ENCODE data around the gene NHSL2. TPM values are rescaled to one million over a fixed set of nuclear protein-coding genes. Genes with fewer than 3 reads are reported as not detected.
A peak's percentile ranks its signal among the peaks of the same experiment; 100 is the strongest.

Gene NHSL2
- total RNA-seq, 1 experiment from 2014 or later, result 0.07 TPM

DNA sequence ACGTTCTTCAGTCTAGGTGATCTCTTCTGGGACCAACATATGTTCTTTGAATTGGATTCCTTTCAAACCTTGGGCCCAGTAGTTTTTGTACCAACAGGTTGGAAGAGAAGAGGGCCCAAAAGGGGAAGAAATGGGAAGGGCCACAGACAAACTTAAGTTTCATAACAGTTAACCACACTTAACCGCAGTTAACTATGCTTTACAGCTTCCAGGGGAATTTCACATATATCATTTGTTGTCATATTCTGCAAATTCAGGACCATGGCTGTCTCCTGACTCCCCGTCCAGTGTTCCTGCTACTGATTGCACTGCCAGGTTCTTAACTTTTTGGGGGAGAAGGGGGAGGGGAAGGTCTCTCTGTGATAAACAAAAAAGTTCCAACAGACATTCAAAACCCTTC lies 186.5 kb downstream of the NHSL2 start:
- Histone ChIP-seq H2AFZ (ENCODE audit: low read length) (no peak overlapping the region), H3K4me2 (ENCODE audit: low read length) (no peak overlapping the region), H3K4me1 (ENCODE audit: insufficient read depth, low read length) (no peaks in the 10 kb centered on the region), H3K27me3 (ENCODE audit: low read length) (no peaks in the 10 kb centered on the region), H3K9me2 (replicated peaks; ENCODE audit: low read length) (no peaks in the 10 kb centered on the region), H3K4me3 (ENCODE audit: low read length) (no peak overlapping the region), H3K36me3 (ENCODE audit: low read depth, low read length) (no peaks in the 10 kb centered on the region), H3F3A (ENCODE audit: low read length, unreplicated experiment) (no peaks in the 10 kb centered on the region), H3K9ac (ENCODE audit: low read length) (no peak overlapping the region), H4K20me1 (ENCODE audit: low read length) (no peaks in the 10 kb centered on the region), H3K27ac (ENCODE audit: low read length) (no peak overlapping the region), H3K79me2 (ENCODE audit: low read length) (no peaks in the 10 kb centered on the region), H3K9me3 (ENCODE audit: low read length) (no peaks in the 10 kb centered on the region)
- BruUV-seq (replicated peaks), result no TSS peak
- intact Hi-C loops (cut with micrococcal nuclease), result no loop called here
- POLR2A ChIA-PET (ENCODE audit: unreplicated experiment), result no interaction called here
- ATAC-seq (no peak), DNase-seq (no peak)
- CTCF ChIA-PET, result no interaction called here
- TF ChIP-seq, protein P1, sequence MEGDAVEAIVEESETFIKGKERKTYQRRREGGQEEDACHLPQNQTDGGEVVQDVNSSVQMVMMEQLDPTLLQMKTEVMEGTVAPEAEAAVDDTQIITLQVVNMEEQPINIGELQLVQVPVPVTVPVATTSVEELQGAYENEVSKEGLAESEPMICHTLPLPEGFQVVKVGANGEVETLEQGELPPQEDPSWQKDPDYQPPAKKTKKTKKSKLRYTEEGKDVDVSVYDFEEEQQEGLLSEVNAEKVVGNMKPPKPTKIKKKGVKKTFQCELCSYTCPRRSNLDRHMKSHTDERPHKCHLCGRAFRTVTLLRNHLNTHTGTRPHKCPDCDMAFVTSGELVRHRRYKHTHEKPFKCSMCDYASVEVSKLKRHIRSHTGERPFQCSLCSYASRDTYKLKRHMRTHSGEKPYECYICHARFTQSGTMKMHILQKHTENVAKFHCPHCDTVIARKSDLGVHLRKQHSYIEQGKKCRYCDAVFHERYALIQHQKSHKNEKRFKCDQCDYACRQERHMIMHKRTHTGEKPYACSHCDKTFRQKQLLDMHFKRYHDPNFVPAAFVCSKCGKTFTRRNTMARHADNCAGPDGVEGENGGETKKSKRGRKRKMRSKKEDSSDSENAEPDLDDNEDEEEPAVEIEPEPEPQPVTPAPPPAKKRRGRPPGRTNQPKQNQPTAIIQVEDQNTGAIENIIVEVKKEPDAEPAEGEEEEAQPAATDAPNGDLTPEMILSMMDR (conservative IDR thresholded peaks at IDR 0.05; ENCODE audit: low read depth, low read length), result no peak
- no peak for TF ChIP-seq EZH2 (IDR thresholded peaks at IDR 0.05; ENCODE audit: low read length, unreplicated experiment)
- no peak for TF ChIP-seq EZH2phosphoT487 (IDR thresholded peaks at IDR 0.05; ENCODE audit: borderline replicate concordance, low read length)

DNA sequence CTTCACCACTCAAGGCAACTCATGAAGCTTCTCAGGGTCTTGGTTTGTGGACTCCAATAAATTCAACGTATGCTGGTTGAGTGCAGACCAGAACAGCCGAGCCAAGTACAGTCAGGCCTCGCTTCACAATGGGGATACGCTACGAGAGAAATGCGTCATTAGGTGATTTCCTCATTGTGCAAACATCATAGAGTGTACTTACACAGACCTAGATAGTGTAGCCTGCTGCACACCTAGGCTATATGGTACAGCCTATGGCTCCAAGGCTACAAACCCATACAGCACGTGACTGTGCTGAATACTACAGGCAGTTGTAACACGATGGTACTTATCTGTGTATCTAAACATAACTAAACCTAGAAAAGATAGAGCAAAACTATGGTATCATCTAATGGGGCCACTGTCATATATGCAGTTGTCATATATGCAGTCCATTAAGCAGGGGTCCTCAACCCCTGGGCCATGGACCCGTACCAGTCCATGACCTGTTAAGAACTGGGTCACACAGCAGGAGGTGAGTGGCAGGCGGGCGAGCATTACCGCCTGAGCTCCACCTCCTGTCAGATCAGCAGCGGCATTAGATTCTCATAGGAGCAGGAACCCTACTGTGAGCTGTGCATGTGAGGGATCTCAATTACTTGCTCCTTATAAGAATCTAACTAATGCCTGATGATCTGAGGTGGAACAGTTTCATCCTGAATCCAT lies 189.6 kb downstream of the NHSL2 start:
- CTCF ChIA-PET, result no interaction called here
- POLR2A ChIA-PET (ENCODE audit: unreplicated experiment), result no interaction called here

More for the DNA sequence above, 189.6 kb downstream of the NHSL2 start:
- Histone ChIP-seq H3F3A (ENCODE audit: low read length, unreplicated experiment) (no peaks in the 10 kb centered on the region), H3K27me3 (ENCODE audit: low read length) (no peaks in the 10 kb centered on the region), H3K9ac (ENCODE audit: low read length) (no peak overlapping the region), H4K20me1 (ENCODE audit: low read length) (no peaks in the 10 kb centered on the region), H2AFZ (ENCODE audit: low read length) (no peak overlapping the region), H3K9me3 (ENCODE audit: low read length) (no peaks in the 10 kb centered on the region), H3K79me2 (ENCODE audit: low read length) (no peaks in the 10 kb centered on the region), H3K4me1 (ENCODE audit: insufficient read depth, low read length) (no peaks in the 10 kb centered on the region), H3K27ac (ENCODE audit: low read length) (no peak overlapping the region), H3K9me2 (replicated peaks; ENCODE audit: low read length) (no peaks in the 10 kb centered on the region), H3K4me2 (ENCODE audit: low read length) (no peak overlapping the region), H3K4me3 (ENCODE audit: low read length) (no peak overlapping the region), H3K36me3 (ENCODE audit: low read depth, low read length) (no peaks in the 10 kb centered on the region)
- peak; percentile 6 for DNase-seq
- ATAC-seq, result peak; percentile 29; the same call in 1 of the 2 replicates
- intact Hi-C loops (cut with micrococcal nuclease), result no loop called here
- TF ChIP-seq, protein P1 (conservative IDR thresholded peaks at IDR 0.05; ENCODE audit: low read depth, low read length), result no peak
- TF ChIP-seq EZH2phosphoT487 (IDR thresholded peaks at IDR 0.05; ENCODE audit: borderline replicate concordance, low read length) (no peak), EZH2 (IDR thresholded peaks at IDR 0.05; ENCODE audit: low read length, unreplicated experiment) (no peak)
- BruUV-seq (replicated peaks), result no TSS peak
